Mesendoderm (in vitro differentiated cells): ENCODE data around the gene PDSS2.

ENCODE experiments used
- DNase-seq: peaks from one replicate; pipeline ENCODE4 v3.0.0; 2013
- H2AK5ac ChIP-seq: 2 replicates; pipeline ENCODE4 v1.6.1; 2013; ENCODE audit warnings: low read length, inconsistent platforms
- H2BK120ac ChIP-seq: 2 replicates; pipeline ENCODE4 v1.6.1; 2013; ENCODE audit warnings: low read depth, mild to moderate bottlenecking, low read length, moderate library complexity, mixed read lengths
- H2BK15ac ChIP-seq: replicated peaks from 2 replicates; pipeline ENCODE4 v1.6.1; 2013; ENCODE audit warnings: low read depth, mild to moderate bottlenecking, moderate library complexity
- H2BK5ac ChIP-seq: 2 replicates; pipeline ENCODE4 v1.6.1; 2013; ENCODE audit warnings: low read length, inconsistent platforms
- H3K18ac ChIP-seq: 2 replicates; pipeline ENCODE4 v1.6.1; 2013; ENCODE audit warnings: mild to moderate bottlenecking, low read length, mixed read lengths
- H3K23ac ChIP-seq: one replicate; pipeline ENCODE4 v1.6.1; 2013; ENCODE audit warnings: low read length
- H3K27ac ChIP-seq: 2 replicates; pipeline ENCODE4 v1.5.1; 2013; ENCODE audit warnings: low read depth, mild to moderate bottlenecking, inconsistent platforms, low read length, moderate library complexity
- H3K27me3 ChIP-seq: 2 replicates; pipeline ENCODE4 v1.6.1; 2013; ENCODE audit warnings: low read length, control low read depth, mild to moderate bottlenecking, inconsistent platforms; ENCODE audit not compliant: insufficient read depth, poor library complexity
- H3K36me3 ChIP-seq: 2 replicates; pipeline ENCODE4 v1.6.1; 2013; ENCODE audit warnings: low read length, inconsistent platforms; ENCODE audit not compliant: control insufficient read depth, insufficient read depth
- H3K4ac ChIP-seq: one replicate; pipeline ENCODE4 v1.6.1; 2013; ENCODE audit warnings: low read depth, mild to moderate bottlenecking, low read length, moderate library complexity
- H3K4me1 ChIP-seq: 2 replicates; pipeline ENCODE4 v1.6.1; 2013; ENCODE audit warnings: low read depth, low read length, inconsistent platforms; ENCODE audit not compliant: control insufficient read depth
- H3K4me2 ChIP-seq: 2 replicates; pipeline ENCODE4 v1.6.1; 2013; ENCODE audit warnings: low read length
- H3K4me3 ChIP-seq: 2 replicates; pipeline ENCODE4 v1.5.1; 2013; ENCODE audit warnings: mild to moderate bottlenecking, low read length
- H3K56ac ChIP-seq: one replicate; pipeline ENCODE4 v1.6.1; 2013; ENCODE audit warnings: low read length
- H3K79me1 ChIP-seq: 2 replicates; pipeline ENCODE4 v1.6.1; 2013; ENCODE audit warnings: low read length, inconsistent platforms
- H3K79me2 ChIP-seq: 2 replicates; pipeline ENCODE4 v1.6.1; 2013; ENCODE audit warnings: mild to moderate bottlenecking, low read length; ENCODE audit not compliant: control insufficient read depth, insufficient read depth
- H3K9ac ChIP-seq: 2 replicates; pipeline ENCODE4 v1.6.1; 2013; ENCODE audit warnings: low read length, inconsistent platforms
- H4K5ac ChIP-seq: one replicate; pipeline ENCODE4 v1.6.1; 2013; ENCODE audit warnings: low read length
- H4K8ac ChIP-seq: one replicate; pipeline ENCODE4 v1.6.1; 2013; ENCODE audit warnings: low read depth, mild to moderate bottlenecking, control low read depth, low read length, moderate library complexity
- WGBS: extraction: QIAGEN DNeasy Blood & Tissue Kit; methylation state at CpG from one replicate; pipeline ENCODE4 v1.1.7; 2013; ENCODE audit warnings: low lambda C conversion rate, missing lambda C conversion rate; ENCODE audit not compliant: insufficient coverage; ENCODE audit errors: extremely low coverage; 5-methylcytosine and 5-hydroxymethylcytosine counted together

PDSS2 gene

DNA sequence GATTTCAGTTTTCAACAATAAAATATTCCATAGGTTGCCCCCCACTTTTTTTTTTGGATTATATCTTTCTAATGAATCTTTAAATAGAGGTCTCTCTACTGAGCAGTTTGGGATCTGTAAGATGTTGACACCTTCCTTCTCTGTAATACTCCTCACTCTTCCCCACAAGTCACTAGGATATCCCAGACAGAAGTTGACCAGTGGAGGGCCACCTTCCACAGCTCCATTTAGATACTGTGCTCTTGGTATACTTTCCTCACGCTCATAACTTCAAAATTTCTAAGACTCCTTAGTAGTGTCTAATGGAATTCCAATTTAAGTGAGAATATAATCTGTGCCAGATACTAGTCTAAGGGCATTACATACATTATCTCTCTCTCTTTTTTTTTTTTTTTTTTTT is 185.1 kb downstream of the PDSS2 start:
- H3K79me2 ChIP-seq = no peaks in the 10 kb centered on the region
- no peak overlapping the region for H3K56ac ChIP-seq
- H2AK5ac ChIP-seq = no peak overlapping the region
- H2BK5ac ChIP-seq = no peak overlapping the region
- no peak overlapping the region for H3K18ac ChIP-seq
- no peak overlapping the region for H4K8ac ChIP-seq
- H3K4me2 ChIP-seq = no peak overlapping the region
- H2BK15ac ChIP-seq = no peak overlapping the region
- no peaks in the 10 kb centered on the region for H3K27me3 ChIP-seq
- no peak overlapping the region for H3K4ac ChIP-seq
- H3K27ac ChIP-seq = no peak overlapping the region
- H3K36me3 ChIP-seq = no peaks in the 10 kb centered on the region
- no peaks in the 10 kb centered on the region for H3K4me1 ChIP-seq
- H3K23ac ChIP-seq = no peak overlapping the region
- no peak overlapping the region for H3K9ac ChIP-seq
- no peak for DNase-seq
- H2BK120ac ChIP-seq = no peak overlapping the region
- no peak overlapping the region for H4K5ac ChIP-seq
- H3K79me1 ChIP-seq = no peaks in the 10 kb centered on the region
- no peak overlapping the region for H3K4me3 ChIP-seq
- no CpG with 5 or more reads among the region's 1 CpG for WGBS

DNA sequence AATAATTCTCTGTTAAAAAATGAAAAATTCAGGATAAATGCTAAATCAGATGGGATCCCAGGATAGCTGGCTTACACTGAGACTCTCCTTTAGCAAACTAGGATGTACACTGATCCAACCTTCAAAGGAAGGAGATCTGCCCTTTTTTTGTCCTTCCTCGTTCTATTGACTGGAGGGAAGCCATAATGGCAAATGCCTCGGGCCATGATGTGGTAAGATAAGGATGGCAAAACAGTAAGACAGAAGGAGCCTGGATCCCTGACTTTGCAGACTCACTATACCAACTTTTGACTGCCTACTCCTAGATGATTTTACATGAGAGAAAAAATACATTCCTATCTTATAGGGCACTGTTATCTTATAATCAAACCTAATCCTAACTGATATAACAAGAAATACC is 187.1 kb downstream of the PDSS2 start:
- H4K8ac ChIP-seq = no peak overlapping the region
- H3K79me2 ChIP-seq = no peaks in the 10 kb centered on the region
- no peaks in the 10 kb centered on the region for H3K27me3 ChIP-seq
- no peak overlapping the region for H3K27ac ChIP-seq
- no peak overlapping the region for H3K4me3 ChIP-seq
- no peak overlapping the region for H3K23ac ChIP-seq
- WGBS = no CpG with 5 or more reads among the region's 2 CpGs
- H3K4ac ChIP-seq = no peak overlapping the region
- H3K18ac ChIP-seq = no peak overlapping the region
- no peak overlapping the region for H2BK15ac ChIP-seq
- H2BK5ac ChIP-seq = no peak overlapping the region
- H3K79me1 ChIP-seq = no peaks in the 10 kb centered on the region
- H3K36me3 ChIP-seq = no peaks in the 10 kb centered on the region
- H3K4me1 ChIP-seq = no peaks in the 10 kb centered on the region
- no peak overlapping the region for H4K5ac ChIP-seq
- H3K56ac ChIP-seq = no peak overlapping the region
- H2AK5ac ChIP-seq = no peak overlapping the region
- H2BK120ac ChIP-seq = no peak overlapping the region
- peak; percentile 24 for DNase-seq
- no peak overlapping the region for H3K4me2 ChIP-seq
- H3K9ac ChIP-seq = no peak overlapping the region

DNA sequence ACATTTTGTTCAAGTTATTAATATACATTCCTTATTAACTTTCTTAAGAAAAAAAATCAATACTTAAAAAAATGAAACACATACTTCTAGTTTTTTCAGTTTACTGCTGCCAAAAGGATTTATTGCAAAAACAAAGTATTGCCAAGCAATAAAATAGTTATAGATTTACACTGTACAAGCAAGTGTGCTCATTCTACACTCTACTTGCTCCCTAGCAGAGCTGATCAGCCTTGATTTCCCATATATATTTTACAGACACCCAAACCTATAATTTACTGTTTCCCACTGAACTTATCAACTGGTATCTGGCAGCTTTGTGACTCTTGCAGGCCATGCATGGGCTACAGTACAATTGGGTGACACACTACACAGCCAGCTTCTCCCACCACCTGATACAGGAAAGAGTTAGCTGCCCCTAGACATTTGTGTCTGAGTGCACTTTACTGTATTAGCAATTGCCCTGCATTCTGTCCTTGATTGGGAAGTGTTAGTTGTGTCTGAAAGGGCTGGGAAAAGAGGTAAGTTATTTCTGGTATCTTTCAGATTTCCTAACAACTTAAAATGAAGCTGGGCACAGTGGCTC is 188.1 kb downstream of the PDSS2 start:
- H3K9ac ChIP-seq = no peak overlapping the region
- H2AK5ac ChIP-seq = no peak overlapping the region
- H4K8ac ChIP-seq = no peak overlapping the region
- H2BK15ac ChIP-seq = no peak overlapping the region
- H3K56ac ChIP-seq = no peak overlapping the region
- H3K79me1 ChIP-seq = no peaks in the 10 kb centered on the region
- H3K4me2 ChIP-seq = no peak overlapping the region
- no peak for DNase-seq
- H3K27me3 ChIP-seq = no peaks in the 10 kb centered on the region
- H3K18ac ChIP-seq = no peak overlapping the region
- H4K5ac ChIP-seq = no peak overlapping the region
- H3K4ac ChIP-seq = no peak overlapping the region
- H3K36me3 ChIP-seq = no peaks in the 10 kb centered on the region
- no peak overlapping the region for H3K23ac ChIP-seq
- H3K27ac ChIP-seq = no peak overlapping the region
- H3K79me2 ChIP-seq = no peaks in the 10 kb centered on the region
- no peak overlapping the region for H3K4me3 ChIP-seq
- H2BK120ac ChIP-seq = no peak overlapping the region
- no peaks in the 10 kb centered on the region for H3K4me1 ChIP-seq
- H2BK5ac ChIP-seq = no peak overlapping the region

DNA sequence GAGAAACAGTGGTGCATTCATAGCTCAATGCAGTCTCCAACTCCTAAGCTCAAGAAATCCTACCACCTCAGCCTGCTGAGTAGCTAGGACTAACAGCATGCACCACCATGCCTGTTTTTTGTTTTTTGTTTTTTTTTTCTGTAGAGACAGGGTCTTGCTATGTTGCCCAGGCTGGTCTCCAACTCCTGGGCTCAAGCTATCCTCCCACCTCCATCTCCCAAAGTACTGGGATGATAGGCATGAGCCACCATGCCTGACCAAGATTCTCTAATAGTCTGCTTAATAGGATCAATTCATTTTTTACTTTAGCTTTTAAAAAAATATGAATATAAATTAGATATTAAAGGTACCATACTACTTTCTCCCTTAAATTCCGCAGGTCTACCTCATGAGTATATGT is 191.7 kb downstream of the PDSS2 start:
- no peak for DNase-seq
- H4K8ac ChIP-seq = no peak overlapping the region
- H2BK15ac ChIP-seq = no peak overlapping the region
- no peak overlapping the region for H2BK5ac ChIP-seq
- no peak overlapping the region for H2AK5ac ChIP-seq
- H3K56ac ChIP-seq = no peak overlapping the region
- no peaks in the 10 kb centered on the region for H3K79me1 ChIP-seq
- no peaks in the 10 kb centered on the region for H3K36me3 ChIP-seq
- H3K27me3 ChIP-seq = no peaks in the 10 kb centered on the region
- no peak overlapping the region for H3K27ac ChIP-seq
- no CpG with 5 or more reads among the region's 1 CpG for WGBS
- H3K4ac ChIP-seq = no peak overlapping the region
- no peaks in the 10 kb centered on the region for H3K79me2 ChIP-seq
- H3K4me2 ChIP-seq = no peak overlapping the region
- H3K4me1 ChIP-seq = no peaks in the 10 kb centered on the region
- H3K23ac ChIP-seq = no peak overlapping the region
- H3K4me3 ChIP-seq = no peak overlapping the region
- no peak overlapping the region for H2BK120ac ChIP-seq
- H3K9ac ChIP-seq = no peak overlapping the region
- no peak overlapping the region for H4K5ac ChIP-seq
- H3K18ac ChIP-seq = no peak overlapping the region

DNA sequence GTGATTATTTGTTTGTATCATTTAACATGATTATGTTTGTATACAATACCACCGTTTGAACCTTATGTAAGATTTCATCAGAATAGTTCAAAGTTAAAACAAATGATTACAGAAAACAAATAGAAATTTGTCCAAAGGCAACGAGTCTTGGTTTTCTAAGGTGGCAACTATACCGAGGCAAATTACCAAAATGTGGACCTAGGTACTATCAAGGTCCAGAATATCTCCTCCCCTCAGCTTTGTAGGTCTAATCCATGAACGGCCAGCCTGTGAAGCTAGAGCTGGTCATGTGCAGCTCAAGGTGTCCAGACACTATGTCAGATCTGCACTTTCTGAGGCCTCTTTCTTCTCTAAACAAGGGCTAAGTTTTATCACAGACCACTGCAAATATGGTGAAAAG is 192.4 kb downstream of the PDSS2 start:
- Histone ChIP-seq H2BK5ac (no peak overlapping the region), H3K27ac (no peak overlapping the region), H4K5ac (no peak overlapping the region), H3K79me2 (no peaks in the 10 kb centered on the region), H3K36me3 (no peaks in the 10 kb centered on the region), H3K4me2 (no peak overlapping the region), H4K8ac (no peak overlapping the region), H3K4ac (no peak overlapping the region), H3K79me1 (no peaks in the 10 kb centered on the region), H3K27me3 (no peaks in the 10 kb centered on the region), H2BK120ac (no peak overlapping the region), H2BK15ac (no peak overlapping the region), H3K9ac (no peak overlapping the region), H3K56ac (no peak overlapping the region), H3K4me1 (no peaks in the 10 kb centered on the region), H3K23ac (no peak overlapping the region), H3K4me3 (no peak overlapping the region), H2AK5ac (no peak overlapping the region), H3K18ac (no peak overlapping the region)
- no peak for DNase-seq
- no CpG with 5 or more reads among the region's 4 CpGs for WGBS

DNA sequence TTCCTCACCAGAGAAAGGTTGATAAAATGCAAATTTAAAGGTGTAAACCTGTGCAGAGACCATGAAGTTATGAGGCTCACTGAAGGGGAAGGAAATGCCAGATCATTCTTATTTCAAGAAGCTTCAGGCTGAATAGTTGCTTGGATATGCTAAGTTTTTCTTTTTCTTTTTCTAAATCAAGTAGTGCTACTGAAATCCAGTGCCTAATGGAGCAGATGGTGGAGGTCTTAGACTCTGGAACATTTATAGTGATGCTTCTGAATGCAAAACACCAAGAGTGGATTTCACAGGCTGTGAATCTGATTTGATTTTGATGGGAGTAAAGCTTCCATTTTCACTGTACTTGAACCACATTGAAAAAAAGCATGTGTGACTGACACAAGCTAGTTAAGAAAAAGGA is 192.8 kb downstream of the PDSS2 start:
- Histone ChIP-seq H2AK5ac (no peak overlapping the region), H3K4me3 (no peak overlapping the region), H3K79me1 (no peaks in the 10 kb centered on the region), H3K79me2 (no peaks in the 10 kb centered on the region), H4K5ac (no peak overlapping the region), H3K4me2 (no peak overlapping the region), H2BK15ac (no peak overlapping the region), H3K4ac (no peak overlapping the region), H4K8ac (no peak overlapping the region), H2BK120ac (no peak overlapping the region), H3K23ac (no peak overlapping the region), H3K27me3 (no peaks in the 10 kb centered on the region), H3K18ac (no peak overlapping the region), H2BK5ac (no peak overlapping the region), H3K27ac (no peak overlapping the region), H3K4me1 (no peaks in the 10 kb centered on the region), H3K9ac (no peak overlapping the region), H3K56ac (no peak overlapping the region), H3K36me3 (no peaks in the 10 kb centered on the region)
- DNase-seq = no peak
